Measurements from ENCODE around the gene MFRP. TPM values are rescaled to one million over a fixed set of nuclear protein-coding genes. Genes with fewer than 3 reads are reported as not detected.

The MFRP gene
- total and polyA plus RNA-seq, 9 of the 15 experiments (the other 6 are each of a cell fraction or from before 2014, with no cell fraction given) = not detected

- TF ChIP-seq, protein P1, sequence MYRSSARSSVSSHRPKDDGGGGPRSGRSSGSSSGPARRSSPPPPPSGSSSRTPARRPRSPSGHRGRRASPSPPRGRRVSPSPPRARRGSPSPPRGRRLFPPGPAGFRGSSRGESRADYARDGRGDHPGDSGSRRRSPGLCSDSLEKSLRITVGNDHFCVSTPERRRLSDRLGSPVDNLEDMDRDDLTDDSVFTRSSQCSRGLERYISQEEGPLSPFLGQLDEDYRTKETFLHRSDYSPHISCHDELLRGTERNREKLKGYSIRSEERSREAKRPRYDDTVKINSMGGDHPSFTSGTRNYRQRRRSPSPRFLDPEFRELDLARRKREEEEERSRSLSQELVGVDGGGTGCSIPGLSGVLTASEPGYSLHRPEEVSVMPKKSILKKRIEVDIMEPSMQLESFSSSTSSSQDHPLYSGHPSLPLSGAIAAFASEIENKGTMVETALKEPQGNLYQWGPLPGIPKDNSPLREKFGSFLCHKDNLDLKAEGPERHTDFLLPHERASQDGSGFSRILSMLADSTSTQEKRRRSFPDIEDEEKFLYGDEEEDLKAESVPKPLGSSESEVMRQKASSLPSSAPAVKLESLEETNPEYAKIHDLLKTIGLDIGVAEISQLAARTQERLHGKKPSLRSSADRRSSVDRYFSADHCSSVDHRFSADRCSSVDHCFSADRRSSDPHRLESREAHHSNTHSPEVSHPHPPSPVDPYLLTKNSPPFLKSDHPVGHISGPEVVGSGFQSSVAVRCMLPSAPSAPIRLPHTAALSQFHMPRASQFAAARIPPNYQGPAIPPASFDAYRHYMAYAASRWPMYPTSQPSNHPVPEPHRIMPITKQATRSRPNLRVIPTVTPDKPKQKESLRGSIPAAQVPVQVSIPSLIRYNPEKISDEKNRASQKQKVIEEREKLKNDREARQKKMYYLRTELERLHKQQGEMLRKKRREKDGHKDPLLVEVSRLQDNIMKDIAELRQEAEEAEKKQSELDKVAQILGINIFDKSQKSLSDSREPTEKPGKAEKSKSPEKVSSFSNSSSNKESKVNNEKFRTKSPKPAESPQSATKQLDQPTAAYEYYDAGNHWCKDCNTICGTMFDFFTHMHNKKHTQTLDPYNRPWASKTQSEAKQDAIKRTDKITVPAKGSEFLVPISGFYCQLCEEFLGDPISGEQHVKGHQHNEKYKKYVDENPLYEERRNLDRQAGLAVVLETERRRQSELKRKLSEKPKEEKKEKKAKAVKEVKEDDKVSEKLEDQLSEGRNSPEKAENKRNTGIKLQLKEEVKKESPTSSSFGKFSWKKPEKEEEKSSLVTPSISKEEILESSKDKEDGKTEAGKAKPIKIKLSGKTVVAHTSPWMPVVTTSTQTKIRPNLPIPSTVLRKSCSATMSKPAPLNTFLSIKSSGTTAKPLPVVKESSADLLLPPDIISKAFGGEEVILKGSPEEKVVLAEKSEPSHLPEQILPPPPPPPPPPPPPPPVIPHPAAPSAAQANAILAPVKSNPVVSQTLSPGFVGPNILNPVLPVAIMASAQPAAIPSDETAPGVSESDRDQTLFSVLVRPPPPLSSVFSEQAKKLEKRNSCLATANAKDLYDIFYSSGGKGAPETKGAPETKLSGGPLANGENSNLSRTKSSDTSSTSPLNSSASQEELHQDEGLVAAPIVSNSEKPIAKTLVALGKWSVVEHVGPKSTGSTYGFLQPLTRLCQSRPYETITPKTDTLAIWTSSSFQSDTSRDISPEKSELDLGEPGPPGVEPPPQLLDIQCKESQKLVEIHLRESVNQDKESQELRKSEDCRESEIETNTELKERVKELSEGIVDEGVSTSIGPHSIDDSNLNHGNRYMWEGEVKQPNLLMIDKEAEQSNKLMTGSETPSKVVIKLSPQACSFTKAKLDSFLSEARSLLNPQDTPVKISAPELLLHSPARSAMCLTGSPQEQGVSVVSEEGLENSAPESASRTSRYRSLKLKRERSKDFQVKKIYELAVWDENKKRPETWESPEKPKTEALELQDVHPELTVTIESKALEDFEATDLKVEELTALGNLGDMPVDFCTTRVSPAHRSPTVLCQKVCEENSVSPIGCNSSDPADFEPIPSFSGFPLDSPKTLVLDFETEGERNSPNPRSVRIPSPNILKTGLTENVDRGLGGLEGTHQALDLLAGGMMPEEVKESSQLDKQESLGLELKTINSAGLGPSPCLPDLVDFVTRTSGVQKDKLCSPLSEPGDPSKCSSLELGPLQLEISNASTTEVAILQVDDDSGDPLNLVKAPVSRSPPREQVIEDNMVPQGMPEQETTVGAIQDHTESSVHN (IDR thresholded peaks at IDR 0.05; ENCODE audit: borderline replicate concordance in 1 of 2, low read depth in 1 of 2) = no peak
- no peak for TF ChIP-seq ZNF280B (CRISPR knock-in tag; IDR thresholded peaks at IDR 0.05)
- TF ChIP-seq NFE2 (IDR thresholded peaks at IDR 0.05; ENCODE audit: low read depth) = no peak
- no peak for TF ChIP-seq FOXJ3 (CRISPR knock-in tag; IDR thresholded peaks at IDR 0.05)
- no peak for TF ChIP-seq ZFP30 (CRISPR knock-in tag; IDR thresholded peaks at IDR 0.05; ENCODE audit: borderline replicate concordance)
- no peak for TF ChIP-seq POLR2G (IDR thresholded peaks at IDR 0.05; ENCODE audit: low read depth, low read length)
- TF ChIP-seq HOMEZ (CRISPR knock-in tag; IDR thresholded peaks at IDR 0.05) = no peak
- no peak for TF ChIP-seq HNRNPH1 (optimal IDR thresholded peaks at IDR 0.05; ENCODE audit: low read depth, low read length)
- no peak for TF ChIP-seq PBX2 (CRISPR knock-in tag; IDR thresholded peaks at IDR 0.05; ENCODE audit: low read depth)
- no peak for TF ChIP-seq PBX2 (tag; conservative IDR thresholded peaks at IDR 0.05; ENCODE audit: low read depth)
- TF ChIP-seq, protein P2, sequence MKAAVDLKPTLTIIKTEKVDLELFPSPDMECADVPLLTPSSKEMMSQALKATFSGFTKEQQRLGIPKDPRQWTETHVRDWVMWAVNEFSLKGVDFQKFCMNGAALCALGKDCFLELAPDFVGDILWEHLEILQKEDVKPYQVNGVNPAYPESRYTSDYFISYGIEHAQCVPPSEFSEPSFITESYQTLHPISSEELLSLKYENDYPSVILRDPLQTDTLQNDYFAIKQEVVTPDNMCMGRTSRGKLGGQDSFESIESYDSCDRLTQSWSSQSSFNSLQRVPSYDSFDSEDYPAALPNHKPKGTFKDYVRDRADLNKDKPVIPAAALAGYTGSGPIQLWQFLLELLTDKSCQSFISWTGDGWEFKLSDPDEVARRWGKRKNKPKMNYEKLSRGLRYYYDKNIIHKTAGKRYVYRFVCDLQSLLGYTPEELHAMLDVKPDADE (conservative IDR thresholded peaks at IDR 0.05; ENCODE audit: control insufficient read depth, low read depth, low read length) = no peak
These were observed 32.5 kb upstream of the MFRP start (continued) for GRCh38 chr11:119378851-119379465.

Data from K562 (cell line).